Mucosa of stomach (tissue), 1 donor: ENCODE results near the gene TUBGCP2.

Source experiments
- H3K27me3 ChIP-seq: one replicate; pipeline ENCODE4 v1.7.0; 2013; ENCODE audit warnings: mild to moderate bottlenecking, low read length; ENCODE audit not compliant: control insufficient read depth, insufficient read depth
- H3K36me3 ChIP-seq: one replicate; pipeline ENCODE4 v1.7.0; 2013; ENCODE audit warnings: low read length; ENCODE audit not compliant: control insufficient read depth, insufficient read depth
- H3K4me1 ChIP-seq: one replicate; pipeline ENCODE4 v1.7.0; 2013; ENCODE audit warnings: mild to moderate bottlenecking, low read length; ENCODE audit not compliant: control insufficient read depth, insufficient read depth
- H3K4me3 ChIP-seq: one replicate; pipeline ENCODE4 v1.7.0; 2013; ENCODE audit warnings: low read length
- H3K9ac ChIP-seq: one replicate; pipeline ENCODE4 v1.7.0; 2013; ENCODE audit warnings: mild to moderate bottlenecking, low read length, moderate library complexity
- H3K9me3 ChIP-seq: one replicate; pipeline ENCODE4 v1.7.0; 2013; ENCODE audit warnings: mild to moderate bottlenecking, low read length, moderate library complexity; ENCODE audit not compliant: control insufficient read depth
- donor health status: Pancreatic carcinoma.

TUBGCP2 gene

DNA sequence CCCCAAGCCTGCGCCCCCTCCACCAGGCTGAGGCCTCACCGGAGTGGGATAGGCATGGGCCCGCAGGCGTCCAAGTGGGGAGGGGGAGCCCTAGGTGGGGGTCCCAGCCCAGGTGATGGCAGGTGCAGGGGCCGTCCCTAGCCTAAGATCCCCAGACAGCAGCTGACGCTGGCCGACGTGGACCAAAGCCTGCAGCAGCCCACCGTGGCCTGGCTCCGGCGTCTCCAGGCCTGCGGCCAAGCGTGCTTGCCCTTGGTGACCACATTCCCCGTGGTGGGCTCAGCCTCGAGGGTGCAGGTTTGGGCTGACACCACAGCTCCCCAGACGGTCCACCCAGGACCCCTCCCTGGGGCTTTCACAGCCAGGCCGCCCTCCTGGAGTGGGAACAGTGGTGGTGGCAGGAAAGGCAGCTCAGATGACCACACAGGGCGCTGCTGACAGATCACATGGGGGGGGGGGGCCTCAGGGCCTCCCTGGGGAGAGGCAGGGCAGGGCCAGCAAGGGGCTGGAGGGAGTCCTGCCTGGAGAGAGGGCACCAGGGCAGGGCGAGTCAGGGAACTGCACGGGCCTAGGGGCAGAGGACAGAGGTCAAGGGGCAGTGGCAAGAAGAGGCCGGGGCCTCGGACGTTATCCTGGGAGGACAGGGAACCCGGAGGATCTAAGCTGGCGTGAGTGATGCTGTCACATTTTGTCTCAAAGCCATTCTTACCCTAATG, 31.2 kb downstream of the TUBGCP2 start:
- H3K9me3 ChIP-seq, result no peaks in the 10 kb centered on the region
- no peak overlapping the region for H3K9ac ChIP-seq
- H3K36me3 ChIP-seq, result peaks cover 6% of the 10 kb centered on the region
- H3K4me1 ChIP-seq, result peaks cover 54% of the 10 kb centered on the region
- H3K4me3 ChIP-seq, result no peak overlapping the region
- H3K27me3 ChIP-seq, result peaks cover 16% of the 10 kb centered on the region

DNA sequence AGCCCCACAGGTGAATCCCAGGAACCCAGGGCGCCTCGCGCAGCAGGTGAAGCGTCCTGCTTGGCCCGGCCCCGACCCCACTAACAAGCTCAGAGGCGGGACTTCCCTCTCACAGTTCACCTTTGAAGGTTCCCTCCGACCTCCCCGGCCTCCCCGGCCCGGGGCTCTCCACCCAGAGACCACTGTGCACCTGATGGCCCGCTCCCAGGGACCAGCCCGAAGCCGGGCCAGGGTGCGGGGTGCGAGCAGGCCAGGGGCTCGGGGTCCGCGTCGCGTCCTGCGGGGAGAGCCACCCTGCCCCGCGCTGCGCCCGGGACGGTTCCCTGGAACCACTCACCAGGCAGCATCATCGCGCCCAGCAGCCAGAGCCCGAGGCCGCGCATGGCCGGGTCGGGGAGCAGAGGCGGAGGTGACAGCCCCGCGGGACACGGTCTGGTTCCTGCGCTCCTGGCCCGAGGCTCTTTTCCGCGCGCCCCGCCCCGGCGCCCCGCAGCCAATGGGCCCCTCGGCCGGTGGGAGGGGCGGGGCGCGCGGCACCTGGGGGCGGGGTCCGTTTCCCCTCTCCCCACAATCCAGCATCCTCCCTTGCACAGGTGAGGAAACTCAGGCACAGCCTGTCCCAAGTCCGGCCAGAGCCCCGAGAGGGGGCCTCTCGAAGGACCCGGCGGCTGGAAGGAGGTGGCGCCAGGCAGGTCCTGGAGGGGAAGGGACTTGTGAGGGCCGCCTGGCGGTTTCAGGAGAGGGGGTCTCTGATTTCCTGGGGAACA, 32.1 kb downstream of the TUBGCP2 start, which contains the start of gene ADAM8:
Gene ADAM8, minus strand, starts transcription at position 434 of the 767 bp plus-strand sequence. Its CDS starts 51 bp downstream, at position 383.
- Histone ChIP-seq H3K9me3 (no peaks in the 10 kb centered on the region), H3K4me3 (peak within 1 kb of the TSS; percentile 14), H3K4me1 (peaks cover 54% of the 10 kb centered on the region), H3K36me3 (peaks cover 6% of the 10 kb centered on the region), H3K9ac (peak within 1 kb of the TSS; percentile 71), H3K27me3 (peaks cover 16% of the 10 kb centered on the region)

DNA sequence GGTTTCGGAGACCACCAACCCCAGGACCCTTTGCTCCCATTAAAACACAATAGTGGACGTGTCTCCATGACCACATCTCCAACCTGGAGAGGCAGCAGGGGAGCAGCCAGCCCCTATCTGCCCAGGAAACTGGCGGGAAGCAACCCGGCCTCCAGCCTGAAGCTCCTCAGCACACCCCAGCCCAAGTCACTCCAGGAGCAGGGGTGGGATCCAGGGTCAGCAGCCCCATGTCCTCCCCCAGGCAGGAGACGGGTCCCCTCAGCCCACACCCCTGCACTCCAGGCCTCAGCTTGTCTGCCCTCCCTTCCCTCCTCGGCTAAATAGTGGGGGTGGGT, 32.6 kb downstream of the TUBGCP2 start:
- H3K4me1 ChIP-seq, result peaks cover 54% of the 10 kb centered on the region
- peak overlapping the region; percentile 14 for H3K4me3 ChIP-seq
- peaks cover 6% of the 10 kb centered on the region for H3K36me3 ChIP-seq
- H3K9ac ChIP-seq, result peak overlapping the region; percentile 71
- H3K9me3 ChIP-seq, result no peaks in the 10 kb centered on the region
- H3K27me3 ChIP-seq, result peaks cover 16% of the 10 kb centered on the region

DNA sequence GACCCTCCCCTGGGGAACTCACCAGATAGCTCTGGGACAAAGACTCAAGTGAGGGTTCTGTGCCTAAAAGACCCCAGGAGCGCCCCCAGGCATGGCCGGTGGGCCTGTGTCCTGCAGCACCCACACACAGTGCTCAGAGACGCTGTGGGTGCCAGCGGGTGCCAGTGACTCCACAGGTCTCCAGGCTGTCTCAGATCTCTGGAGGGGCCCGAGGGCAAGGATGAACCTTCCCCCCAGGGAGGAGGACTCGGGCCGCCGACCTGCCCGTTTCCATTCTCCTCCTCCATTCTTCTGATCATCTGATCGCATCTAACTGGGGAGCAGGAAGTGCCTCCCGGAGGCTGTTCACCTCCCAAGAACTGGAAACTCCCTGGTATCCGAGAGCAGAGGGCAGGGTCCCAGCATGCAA, 33.0 kb downstream of the TUBGCP2 start:
- H3K36me3 ChIP-seq, result peaks cover 6% of the 10 kb centered on the region
- peaks cover 16% of the 10 kb centered on the region for H3K27me3 ChIP-seq
- H3K9me3 ChIP-seq, result no peaks in the 10 kb centered on the region
- peak overlapping the region; percentile 71 for H3K9ac ChIP-seq
- peak overlapping the region; percentile 14 for H3K4me3 ChIP-seq
- H3K4me1 ChIP-seq, result peaks cover 54% of the 10 kb centered on the region

DNA sequence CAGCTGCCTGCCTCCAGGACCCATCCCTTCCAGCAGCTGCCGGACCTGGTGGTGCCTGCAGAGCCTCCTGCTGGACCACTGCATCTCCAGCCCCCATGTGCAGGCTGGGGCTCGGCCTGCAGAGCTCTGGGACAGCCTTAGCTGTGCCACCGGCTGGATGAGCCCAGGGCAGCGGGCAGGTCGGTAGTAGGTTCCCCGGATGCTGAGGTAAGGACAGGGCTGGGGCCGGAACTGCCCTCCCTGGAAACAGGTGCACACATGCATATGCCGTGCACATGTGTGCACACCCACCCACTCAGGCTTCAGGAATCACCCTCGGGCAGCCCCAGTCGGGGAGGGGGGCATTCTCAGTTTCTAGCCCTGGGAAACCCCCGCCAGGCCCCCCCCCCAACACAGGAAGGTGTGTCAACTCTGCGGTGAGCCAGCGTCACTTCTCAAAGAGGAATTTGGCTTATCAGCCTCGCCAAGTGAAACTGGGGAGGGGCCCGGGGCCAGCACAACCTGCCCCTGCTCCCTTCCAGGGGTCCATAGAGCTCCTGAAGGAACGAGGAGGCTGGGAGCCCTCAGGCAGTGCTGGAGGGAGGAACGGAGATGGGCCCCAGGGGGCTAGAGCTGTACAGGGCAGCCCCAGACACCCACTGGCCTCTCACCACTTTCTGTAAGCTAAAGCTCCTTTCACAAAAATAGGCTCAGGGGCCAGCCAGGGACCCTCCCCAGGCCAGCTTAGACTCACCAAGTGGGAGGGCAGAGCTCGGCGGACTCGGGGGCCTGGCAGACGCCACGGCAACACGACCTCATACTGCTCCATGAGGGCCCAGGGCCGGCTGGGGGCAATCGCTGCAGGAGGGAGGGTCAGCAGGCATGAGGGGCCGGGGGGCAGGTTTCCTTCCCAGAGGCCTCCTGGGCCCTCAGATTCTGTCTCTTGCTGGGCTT, 33.7 kb downstream of the TUBGCP2 start:
- Histone ChIP-seq H3K36me3 (peaks cover under 1% of the 10 kb centered on the region), H3K27me3 (peaks cover 16% of the 10 kb centered on the region), H3K9ac (peak overlapping the region; percentile 71), H3K4me3 (peak overlapping the region; percentile 14), H3K4me1 (peaks cover 50% of the 10 kb centered on the region), H3K9me3 (no peaks in the 10 kb centered on the region)

DNA sequence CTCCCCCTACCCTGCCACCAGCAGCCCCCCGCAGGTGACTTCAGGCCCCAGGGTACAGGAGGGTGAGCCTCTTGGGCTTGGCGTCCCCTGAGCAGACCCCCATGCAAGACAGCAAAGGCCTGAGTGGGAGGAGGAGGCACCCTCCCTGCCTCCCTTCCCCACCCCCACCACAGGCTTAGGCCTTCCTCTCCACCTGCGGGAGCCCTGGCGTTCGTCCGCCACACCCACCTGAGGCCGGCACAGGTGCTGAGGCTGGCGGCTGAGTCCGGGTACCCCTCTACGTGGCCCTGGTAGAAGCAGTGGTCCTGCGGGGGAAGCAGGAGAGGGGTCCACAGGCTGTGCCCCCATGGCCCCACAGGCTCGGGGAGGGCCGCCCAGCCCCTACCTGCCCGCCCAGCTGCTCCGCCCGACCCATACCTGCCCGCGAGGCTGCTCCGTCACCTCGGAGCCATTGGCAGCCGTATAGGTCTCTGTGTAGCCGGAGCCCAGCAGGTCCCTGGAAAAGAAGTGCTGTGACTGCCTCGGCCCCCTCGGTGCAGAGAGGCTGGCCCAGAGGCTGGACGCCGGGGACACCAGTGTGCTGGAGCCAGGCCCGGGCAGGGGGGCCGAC, 35.0 kb downstream of the TUBGCP2 start:
- Histone ChIP-seq H3K36me3 (no peaks in the 10 kb centered on the region), H3K4me3 (no peak overlapping the region), H3K9ac (no peak overlapping the region), H3K27me3 (peaks cover 16% of the 10 kb centered on the region), H3K9me3 (no peaks in the 10 kb centered on the region), H3K4me1 (peaks cover 41% of the 10 kb centered on the region)

DNA sequence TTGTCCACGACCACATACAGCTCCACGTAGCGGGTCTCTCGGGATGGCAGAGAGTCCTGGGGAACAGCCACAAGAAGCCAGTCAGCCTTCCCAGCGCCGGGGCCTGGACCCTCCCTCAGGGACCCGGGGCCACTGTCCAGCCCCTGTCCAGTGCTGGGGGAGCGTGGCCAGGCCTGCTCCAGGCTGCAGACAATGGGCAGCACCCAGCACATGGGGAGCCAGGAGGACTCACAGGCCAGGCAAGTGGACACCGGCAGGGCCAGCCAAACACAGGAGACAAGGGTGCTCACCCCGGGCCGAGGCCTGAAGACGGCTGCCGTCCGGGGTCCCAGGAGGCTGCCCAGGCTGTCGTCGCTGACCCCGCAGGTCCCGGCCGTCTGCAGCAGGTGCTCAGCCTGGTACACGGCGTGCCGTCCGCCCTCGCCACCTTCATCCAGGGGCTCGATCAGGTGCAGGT, 35.7 kb downstream of the TUBGCP2 start:
- Histone ChIP-seq H3K27me3 (peaks cover 16% of the 10 kb centered on the region), H3K36me3 (no peaks in the 10 kb centered on the region), H3K9ac (no peak overlapping the region), H3K9me3 (no peaks in the 10 kb centered on the region), H3K4me3 (no peak overlapping the region), H3K4me1 (peaks cover 35% of the 10 kb centered on the region)

DNA sequence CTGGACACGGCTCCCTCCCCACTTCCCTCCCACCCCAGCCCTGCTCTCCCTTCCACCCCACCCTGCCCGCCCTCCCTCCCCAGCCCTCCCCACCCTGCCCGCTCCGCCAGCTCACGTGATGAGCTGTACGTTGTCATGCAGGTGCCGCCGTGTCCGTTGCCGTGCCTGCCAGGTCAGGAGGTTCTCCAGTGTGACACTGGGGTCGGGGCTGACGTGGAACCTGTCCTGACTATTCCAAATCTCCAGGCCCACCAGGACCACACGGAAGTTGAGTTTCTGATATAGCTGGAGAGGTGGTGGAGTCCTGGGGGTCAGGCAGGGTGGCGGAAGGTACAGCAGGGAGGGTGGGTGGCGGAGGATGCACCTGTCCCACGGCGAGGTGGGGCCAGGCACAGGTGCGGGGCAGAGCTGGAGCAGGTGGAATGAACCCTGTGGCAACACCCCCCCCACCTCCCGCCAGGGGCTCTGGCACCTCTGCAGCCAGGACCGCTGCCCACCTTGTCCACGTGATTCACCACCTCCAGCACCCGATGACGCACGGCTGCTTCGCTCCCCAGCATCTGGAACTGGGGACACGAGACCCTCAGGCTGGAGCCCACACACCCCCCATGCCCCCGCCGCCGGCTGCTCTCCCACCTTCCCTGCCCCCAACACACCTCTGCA, 36.2 kb downstream of the TUBGCP2 start:
- Histone ChIP-seq H3K9ac (no peak overlapping the region), H3K9me3 (no peaks in the 10 kb centered on the region), H3K27me3 (peaks cover 16% of the 10 kb centered on the region), H3K4me3 (no peak overlapping the region), H3K4me1 (peaks cover 29% of the 10 kb centered on the region), H3K36me3 (no peaks in the 10 kb centered on the region)

DNA sequence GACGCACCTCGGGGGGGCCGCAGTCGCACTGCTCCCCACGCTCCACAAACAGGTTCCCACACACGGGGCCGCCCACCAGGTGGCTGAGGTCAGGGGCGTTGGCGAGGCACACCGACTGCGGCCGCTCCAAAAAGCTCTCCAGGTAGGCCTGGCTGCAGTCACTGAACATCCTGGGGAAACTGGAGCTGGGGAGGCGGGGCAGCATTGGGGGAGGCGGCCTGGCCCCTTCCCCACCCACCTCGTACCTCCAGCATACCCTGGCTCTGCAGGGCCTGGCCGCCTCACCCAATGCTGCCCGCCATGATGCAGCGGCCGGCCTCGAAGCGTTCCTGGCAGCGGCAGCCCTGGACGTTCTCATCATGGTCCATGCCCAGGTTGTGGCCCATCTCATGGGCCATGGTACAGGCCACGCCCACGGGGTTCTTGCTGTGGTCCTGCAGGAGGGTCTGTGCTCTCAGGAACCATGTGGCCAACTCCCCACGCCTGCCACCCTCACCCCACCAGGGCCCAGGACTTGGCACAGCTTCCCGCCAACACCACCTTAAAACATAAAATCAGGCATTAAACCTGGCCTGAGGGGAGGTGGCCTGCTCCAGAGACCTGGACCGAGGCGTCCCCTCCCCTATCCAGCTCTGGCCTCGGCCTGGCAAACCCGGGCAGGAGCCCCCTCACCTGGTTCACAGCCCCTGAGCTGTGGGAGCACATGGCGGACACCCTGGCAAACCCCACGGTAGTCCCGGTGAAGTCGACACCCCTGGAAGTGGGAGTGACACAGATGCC, 37.0 kb downstream of the TUBGCP2 start:
- Histone ChIP-seq H3K36me3 (no peaks in the 10 kb centered on the region), H3K4me1 (peaks cover 22% of the 10 kb centered on the region), H3K9me3 (no peaks in the 10 kb centered on the region), H3K27me3 (peaks cover 12% of the 10 kb centered on the region), H3K4me3 (no peak overlapping the region), H3K9ac (no peak overlapping the region)

DNA sequence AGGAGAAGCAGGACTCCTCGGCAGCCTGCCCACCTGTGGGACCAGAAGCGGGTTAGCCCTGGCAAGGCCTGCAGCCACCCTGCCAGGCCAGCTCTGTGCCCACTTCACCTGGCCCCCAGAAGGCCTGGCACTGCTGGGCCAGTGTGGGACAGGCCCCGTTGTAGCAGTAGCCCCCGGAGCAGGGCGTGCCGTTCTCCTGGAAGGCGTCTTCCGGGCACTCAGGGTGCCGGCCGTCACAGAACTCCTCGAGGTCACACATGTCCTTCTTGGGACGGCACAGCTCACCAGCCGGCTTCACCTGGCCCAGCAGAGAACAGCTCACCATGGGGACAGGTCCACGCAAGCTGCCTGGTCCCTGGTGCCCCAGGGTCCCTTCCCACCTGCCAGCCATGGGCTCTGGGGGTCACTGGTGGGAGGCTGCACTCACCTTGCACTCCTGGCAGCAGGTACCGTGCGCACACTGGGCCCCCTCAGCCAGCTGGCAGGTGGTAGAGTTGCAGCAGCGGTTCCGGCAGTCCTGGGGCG, 37.8 kb downstream of the TUBGCP2 start:
- H3K4me3 ChIP-seq, result no peak overlapping the region
- no peaks in the 10 kb centered on the region for H3K9me3 ChIP-seq
- no peaks in the 10 kb centered on the region for H3K36me3 ChIP-seq
- H3K9ac ChIP-seq, result no peak overlapping the region
- peaks cover 14% of the 10 kb centered on the region for H3K4me1 ChIP-seq
- H3K27me3 ChIP-seq, result peaks cover 4% of the 10 kb centered on the region
